Brain microvascular endothelial cell (primary cell): ENCODE data around the gene CALY.
A peak's percentile ranks its signal among the peaks of the same experiment; 100 is the strongest.

Source experiments
- DNase-seq: peaks from one replicate; pipeline ENCODE4 v3.0.0-alpha.2; 2020
- H3K27ac ChIP-seq: fragments of 250-450 bp; sonication (Bioruptor Pico); 2 replicates; pipeline ENCODE4 v1.5.1; 2020; ENCODE audit warnings: mild to moderate bottlenecking, moderate library complexity
- H3K27me3 ChIP-seq: fragments of 250-450 bp; sonication (Bioruptor Pico); replicated peaks from 2 replicates; pipeline ENCODE4 v1.5.1; 2020; ENCODE audit warnings: mild to moderate bottlenecking
- H3K36me3 ChIP-seq: fragments of 250-450 bp; sonication (Bioruptor Pico); replicated peaks from 2 replicates; pipeline ENCODE4 v1.5.1; 2020; ENCODE audit warnings: mild to moderate bottlenecking
- H3K4me3 ChIP-seq: 2 replicates; pipeline ENCODE4 v1.5.1; 2011; ENCODE audit warnings: low read depth, mild to moderate bottlenecking, control low read depth, low read length, moderate library complexity
- CTCF ChIP-seq: IDR thresholded peaks from 2 replicates; pipeline ENCODE4 v1.5.1; 2011; ENCODE audit warnings: low read depth, mild to moderate bottlenecking, moderate library complexity, low read length, control low read depth, inconsistent platforms; ENCODE audit errors: missing control alignments
- in situ Hi-C: cut with HindIII; loops from 2 replicates; pipeline ENCODE4 v1.10.0; 2017; ENCODE audit warnings: low sequenced_read_pairs, low pct_ligation_motif_present

CALY gene

GRCh38 chr10:133274751-133275683, 61.7 kb downstream of the CALY start:
- no peak overlapping the region for H3K4me3 ChIP-seq
- no peak for DNase-seq
- H3K27me3 ChIP-seq: peaks cover 2% of the 10 kb centered on the region
- TF ChIP-seq CTCF: peak; percentile 19
- peaks cover 3% of the 10 kb centered on the region for H3K36me3 ChIP-seq
- in situ Hi-C loops: no loop called here
- H3K27ac ChIP-seq: no peak overlapping the region
